ENCODE measurements around the gene GLIPR1. TPM values are rescaled to one million over a fixed set of nuclear protein-coding genes. Genes with fewer than 3 reads are reported as not detected.

The GLIPR1 gene
- total and polyA plus RNA-seq, 11 donors: 1.2 to 58.6 (median 7.2) TPM

GRCh38 chr12:75487308-75487707, 6.8 kb downstream of the GLIPR1 start:
- Histone ChIP-seq H3K27me3 (no peaks in the 10 kb centered on the region), H3K36me3 (peaks cover 0 to 40% (median 0%) of the 10 kb centered on the region in 9 donors), H3K27ac (no peak overlapping the region), H3K4me1 (peaks cover 0 to 51% (median 0%) of the 10 kb centered on the region in 12 donors), H3K4me3 (no peak overlapping the region), H3K9me3 (no peaks in the 10 kb centered on the region)
- TF ChIP-seq POLR2A (IDR thresholded peaks at IDR 0.05) (no peak), CTCF (IDR thresholded peaks at IDR 0.05) (no peak)
- DNase-seq (no peak), ATAC-seq (no peak)
- WGBS, 4 donors: 90 to 94% (median 92%) methylated on average over 4 of the region's 4 CpGs
- intact Hi-C loops (cut with DNase I): loop anchor here in 4 of 10 donors (5.0 to 10.0 kb wide), 3 partner anchors 93 to 795 kb away; partner anchors contain the start of gene GLIPR1L2 (in 3 of the 4)

- ATAC-seq (peak in 3 of 4 donors; percentile 47 to 72 (median 60)), DNase-seq (peak in 1 of 5 donors; percentile 33)
- Histone ChIP-seq H3K9me3 (no peaks in the 10 kb centered on the region), H3K27ac (no peak overlapping the region), H3K4me3 (no peak overlapping the region), H3K36me3 (peaks cover 0 to 52% (median 3%) of the 10 kb centered on the region in 9 donors), H3K4me1 (peaks cover 0 to 41% (median 0%) of the 10 kb centered on the region in 12 donors), H3K27me3 (no peaks in the 10 kb centered on the region)
- intact Hi-C loops (cut with DNase I): loop anchor here in 4 of 10 donors (5.0 to 10.0 kb wide), 3 partner anchors 94 to 796 kb away; partner anchors contain the start of gene GLIPR1L2 (in 3 of the 4)
- TF ChIP-seq POLR2A (IDR thresholded peaks at IDR 0.05): no peak
- peak in 8 of 12 donors; percentile 17 to 41 (median 28) for TF ChIP-seq CTCF (IDR thresholded peaks at IDR 0.05)
Observed at GRCh38 chr12:75488553-75488952, 8.0 kb downstream of the GLIPR1 start.

- no peaks in the 10 kb centered on the region for H3K27me3 ChIP-seq
- DNase-seq: no peak
- no peak overlapping the region for H3K4me3 ChIP-seq
- 88 to 98% (median 93%) methylated on average over 2 of the region's 2 CpGs for WGBS, 4 donors
- peaks cover 0 to 35% (median 0%) of the 10 kb centered on the region in 12 donors for H3K4me1 ChIP-seq
- H3K9me3 ChIP-seq: no peaks in the 10 kb centered on the region
- no peak for ATAC-seq
- intact Hi-C loops (cut with DNase I): loop anchor here in 4 of 10 donors (5.0 to 10.0 kb wide), 3 partner anchors 94 to 797 kb away; partner anchors contain the start of gene GLIPR1L2 (in 3 of the 4)
- H3K27ac ChIP-seq: no peak overlapping the region
- H3K36me3 ChIP-seq: peaks cover 0 to 59% (median 8%) of the 10 kb centered on the region in 9 donors
- no peak for TF ChIP-seq POLR2A (IDR thresholded peaks at IDR 0.05)
- TF ChIP-seq CTCF (IDR thresholded peaks at IDR 0.05): no peak
Observed at GRCh38 chr12:75489187-75489586, 8.6 kb downstream of the GLIPR1 start.

- Histone ChIP-seq H3K36me3 (peaks cover 0 to 64% (median 9%) of the 10 kb centered on the region in 9 donors), H3K4me3 (no peak overlapping the region), H3K9me3 (no peaks in the 10 kb centered on the region), H3K27me3 (no peaks in the 10 kb centered on the region), H3K27ac (no peak overlapping the region), H3K4me1 (peaks cover 0 to 29% (median 0%) of the 10 kb centered on the region in 12 donors)
- WGBS, 4 donors: 56 to 57% (median 56%) methylated on average over 7 of the region's 7 CpGs
- DNase-seq (no peak), ATAC-seq (no peak)
- intact Hi-C loops (cut with DNase I): loop anchor here in 4 of 10 donors (5.0 to 10.0 kb wide), 3 partner anchors 95 to 797 kb away; partner anchors contain the start of gene GLIPR1L2 (in 3 of the 4)
- no peak for TF ChIP-seq CTCF (IDR thresholded peaks at IDR 0.05)
Observed at GRCh38 chr12:75489613-75490210, 9.2 kb downstream of the GLIPR1 start.

Measured in heart left ventricle (tissue), 16 donors.